ENCODE results near the gene NEU1. TPM values are rescaled to one million over a fixed set of nuclear protein-coding genes. Genes with fewer than 3 reads are reported as not detected.
"Not testable (repeated sequence)": the region's sequence is repeated elsewhere in the genome, so short reads cannot be mapped to it uniquely, and the experiment has no call there.

Gene NEU1
- total RNA-seq, 1 experiment from 2014 or later, result 36.2 TPM

DNA sequence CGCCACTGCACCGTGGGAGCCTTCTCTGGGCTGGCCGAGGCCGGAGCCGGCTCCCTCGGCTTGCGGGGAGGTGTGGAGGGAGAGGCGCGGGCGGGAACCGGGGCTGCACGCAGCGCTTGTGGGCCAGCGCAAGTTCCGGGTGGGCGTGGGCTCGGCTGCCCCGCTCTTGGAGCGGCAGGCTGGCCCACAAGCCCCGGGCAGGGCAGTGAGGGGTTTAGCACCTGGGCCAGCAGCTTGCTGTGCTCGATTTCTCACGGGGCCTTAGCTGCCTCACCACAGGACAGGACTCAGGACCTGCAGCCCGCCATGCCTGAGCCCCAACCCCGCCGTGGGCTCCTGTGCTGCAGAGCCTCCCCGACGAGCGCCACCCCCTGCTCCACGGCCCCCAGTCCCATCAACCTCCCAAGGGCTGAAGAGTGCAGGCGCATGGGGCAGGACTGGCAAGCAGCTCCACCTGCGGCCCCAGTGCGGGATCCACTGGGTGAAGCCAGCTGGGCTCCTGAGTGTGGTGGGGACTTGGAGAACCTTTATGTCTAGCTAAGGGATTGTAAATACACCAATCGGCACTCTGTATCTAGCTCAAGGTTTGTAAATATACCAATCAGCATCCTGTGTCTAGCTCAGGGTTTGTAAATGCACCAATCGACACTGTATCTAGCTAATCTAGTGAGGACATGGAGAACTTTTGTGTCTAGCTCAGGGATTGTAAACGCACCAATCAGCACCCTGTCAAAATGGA, 10.5 kb downstream of the NEU1 start:
- H3K4me2 ChIP-seq (ENCODE audit: insufficient read depth, insufficient read length, low read length); H3K27me3 Mint-ChIP-seq (ENCODE audit: low read depth); H3K9me3 ChIP-seq (ENCODE audit: control insufficient read depth, low read depth, low read length); H3K27ac ChIP-seq (ENCODE audit: insufficient read length, low read depth, low read length); H4K8ac ChIP-seq (replicated peaks; ENCODE audit: insufficient read length, low read depth, low read length); H3K4me3 Mint-ChIP-seq; H3K23me2 ChIP-seq (ENCODE audit: insufficient read length, low read depth, low read length, poor library complexity, severe bottlenecking); H3K4ac ChIP-seq (ENCODE audit: low read depth, low read length); H3K18ac ChIP-seq (ENCODE audit: insufficient read length, low read depth, low read length); H3K4me1 Mint-ChIP-seq; H2BK12ac ChIP-seq (ENCODE audit: insufficient read length, low read depth, low read length); H2BK120ac ChIP-seq (ENCODE audit: low read depth, low read length, poor library complexity, severe bottlenecking); H2AFZ ChIP-seq (ENCODE audit: low read length); H2BK20ac ChIP-seq (ENCODE audit: low read depth, low read length, poor library complexity, severe bottlenecking); H3K9ac ChIP-seq (ENCODE audit: extremely low read depth, insufficient read length, low read length); H3K27me3 ChIP-seq (ENCODE audit: insufficient read depth, low read length); H4K91ac ChIP-seq (ENCODE audit: insufficient read length, low read depth, low read length); H3K56ac ChIP-seq (ENCODE audit: insufficient read length, low read depth, low read length); H2BK5ac ChIP-seq (ENCODE audit: insufficient read length, low read length); H3K4me1 ChIP-seq (ENCODE audit: insufficient read depth, low read length); H3K79me2 ChIP-seq (ENCODE audit: insufficient read depth, low read length); H3K27ac Mint-ChIP-seq; H3T11ph ChIP-seq (ENCODE audit: low read length); H3K79me1 ChIP-seq (ENCODE audit: insufficient read depth, low read depth, low read length, poor library complexity, severe bottlenecking); H3K14ac ChIP-seq (ENCODE audit: insufficient read depth, low read length); H3K23ac ChIP-seq (ENCODE audit: insufficient read length, low read depth, low read length); H2AK5ac ChIP-seq (ENCODE audit: insufficient read length, low read length); H4K5ac ChIP-seq (ENCODE audit: insufficient read length, low read depth, low read length); H4K20me1 ChIP-seq (ENCODE audit: control insufficient read depth, insufficient read depth, insufficient read length); H2BK15ac ChIP-seq (ENCODE audit: low read depth, low read length): not testable (repeated sequence)
- peaks cover 12 to 15% (median 12%) of the 10 kb centered on the region in 3 experiments; a peak in 6 of 7 replicates for H3K36me3 Mint-ChIP-seq (ENCODE audit: insufficient read depth in 1 of 3, low read depth in 3 of 3)
- no CpG with 5 or more reads among the region's 35 CpGs for WGBS (ENCODE audit: extremely low coverage, insufficient read length, low lambda C conversion rate)
- DNase-seq, result peak; percentile 65
- H3K9me3 Mint-ChIP-seq, result peaks cover 11 to 12% of the 10 kb centered on the region in 2 experiments
